ENCODE data around the gene LAMA5.

GRCh38 chr20:62346398-62347150 lies 20.5 kb downstream of the LAMA5 start:
- TF ChIP-seq, protein P1, sequence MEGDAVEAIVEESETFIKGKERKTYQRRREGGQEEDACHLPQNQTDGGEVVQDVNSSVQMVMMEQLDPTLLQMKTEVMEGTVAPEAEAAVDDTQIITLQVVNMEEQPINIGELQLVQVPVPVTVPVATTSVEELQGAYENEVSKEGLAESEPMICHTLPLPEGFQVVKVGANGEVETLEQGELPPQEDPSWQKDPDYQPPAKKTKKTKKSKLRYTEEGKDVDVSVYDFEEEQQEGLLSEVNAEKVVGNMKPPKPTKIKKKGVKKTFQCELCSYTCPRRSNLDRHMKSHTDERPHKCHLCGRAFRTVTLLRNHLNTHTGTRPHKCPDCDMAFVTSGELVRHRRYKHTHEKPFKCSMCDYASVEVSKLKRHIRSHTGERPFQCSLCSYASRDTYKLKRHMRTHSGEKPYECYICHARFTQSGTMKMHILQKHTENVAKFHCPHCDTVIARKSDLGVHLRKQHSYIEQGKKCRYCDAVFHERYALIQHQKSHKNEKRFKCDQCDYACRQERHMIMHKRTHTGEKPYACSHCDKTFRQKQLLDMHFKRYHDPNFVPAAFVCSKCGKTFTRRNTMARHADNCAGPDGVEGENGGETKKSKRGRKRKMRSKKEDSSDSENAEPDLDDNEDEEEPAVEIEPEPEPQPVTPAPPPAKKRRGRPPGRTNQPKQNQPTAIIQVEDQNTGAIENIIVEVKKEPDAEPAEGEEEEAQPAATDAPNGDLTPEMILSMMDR (IDR thresholded peaks at IDR 0.05): no peak
- TF ChIP-seq EP300 (IDR thresholded peaks at IDR 0.05): no peak
